ENCODE measurements around the gene RNASEL.

The RNASEL gene

GRCh38 chr1:182624577-182624976 is 35.5 kb upstream of the RNASEL start:
- no peak for DNase-seq (ENCODE audit: low read depth, low spot score)
- H3K4me3 ChIP-seq (ENCODE audit: low read length), result no peak overlapping the region

GRCh38 chr1:182622901-182623528 is 34.0 kb upstream of the RNASEL start:
- no peak for DNase-seq (ENCODE audit: low read depth, low spot score)

GRCh38 chr1:182621906-182622305 is 32.9 kb upstream of the RNASEL start:
- H3K4me3 ChIP-seq (ENCODE audit: low read length), result no peak overlapping the region
- no peak for DNase-seq (ENCODE audit: low read depth, low spot score)

More at GRCh38 chr1:182622901-182623528, 34.0 kb upstream of the RNASEL start:
- H3K4me3 ChIP-seq (ENCODE audit: low read length), result no peak overlapping the region

GRCh38 chr1:182620924-182621585 is 32.0 kb upstream of the RNASEL start:
- no peak for DNase-seq (ENCODE audit: low read depth, low spot score)
- H3K4me3 ChIP-seq (ENCODE audit: low read length), result no peak overlapping the region

GRCh38 chr1:182617734-182618351 is 28.8 kb upstream of the RNASEL start:
- H3K4me3 ChIP-seq (ENCODE audit: low read length), result no peak overlapping the region
- DNase-seq (ENCODE audit: low read depth, low spot score), result no peak

- H3K4me3 ChIP-seq (ENCODE audit: low read length), result no peak overlapping the region
Measured at GRCh38 chr1:182617014-182617429, 28.0 kb upstream of the RNASEL start.

GRCh38 chr1:182616130-182617013 is 27.3 kb upstream of the RNASEL start:
- DNase-seq (ENCODE audit: low read depth, low spot score), result peak; percentile 98
- no peak overlapping the region for H3K4me3 ChIP-seq (ENCODE audit: low read length)

More at GRCh38 chr1:182617014-182617429, 28.0 kb upstream of the RNASEL start:
- DNase-seq (ENCODE audit: low read depth, low spot score), result no peak

- H3K4me3 ChIP-seq (ENCODE audit: low read length), result peak overlapping the region; percentile 15
- DNase-seq (ENCODE audit: low read depth, low spot score), result peak; percentile 67
Measured at GRCh38 chr1:182615468-182616129, 26.5 kb upstream of the RNASEL start.

GRCh38 chr1:182614796-182615454 is 25.9 kb upstream of the RNASEL start:
- DNase-seq (ENCODE audit: low read depth, low spot score), result no peak
- peak overlapping the region; percentile 15 for H3K4me3 ChIP-seq (ENCODE audit: low read length)

GRCh38 chr1:182611787-182612186 is 22.7 kb upstream of the RNASEL start:
- no peak for DNase-seq (ENCODE audit: low read depth, low spot score)
- H3K4me3 ChIP-seq (ENCODE audit: low read length), result no peak overlapping the region

- H3K4me3 ChIP-seq (ENCODE audit: low read length), result no peak overlapping the region
- no peak for DNase-seq (ENCODE audit: low read depth, low spot score)
Measured at GRCh38 chr1:182611326-182611725, 22.3 kb upstream of the RNASEL start.

GRCh38 chr1:182610606-182611194 is 21.6 kb upstream of the RNASEL start:
- no peak overlapping the region for H3K4me3 ChIP-seq (ENCODE audit: low read length)
- DNase-seq (ENCODE audit: low read depth, low spot score), result no peak

GRCh38 chr1:182608845-182609610 is 20.0 kb upstream of the RNASEL start:
- DNase-seq (ENCODE audit: low read depth, low spot score), result no peak
- no peak overlapping the region for H3K4me3 ChIP-seq (ENCODE audit: low read length)

GRCh38 chr1:182608236-182608635 is 19.2 kb upstream of the RNASEL start:
- no peak for DNase-seq (ENCODE audit: low read depth, low spot score)

GRCh38 chr1:182607566-182607965 is 18.5 kb upstream of the RNASEL start:
- no peak for DNase-seq (ENCODE audit: low read depth, low spot score)
- H3K4me3 ChIP-seq (ENCODE audit: low read length), result no peak overlapping the region

More at GRCh38 chr1:182608236-182608635, 19.2 kb upstream of the RNASEL start:
- no peak overlapping the region for H3K4me3 ChIP-seq (ENCODE audit: low read length)

GRCh38 chr1:182604175-182605164 is 15.4 kb upstream of the RNASEL start, which contains the start of gene RGS16:
RGS16 (minus strand) TSS chr1:182604389; CDS start chr1:182604259, 130 bp downstream.
- peak; percentile 83 for DNase-seq (ENCODE audit: low read depth, low spot score)
- peak within 1 kb of the TSS; percentile 2; the same call in 1 of the 2 replicates for H3K4me3 ChIP-seq (ENCODE audit: low read length)

Measured in Jurkat, Clone E6-1 (cell line).